Ishikawa (cell line): ENCODE data around the gene LAMA3.

Source experiments
- CREB1 ChIP-seq: IDR thresholded peaks from 2 replicates; pipeline ENCODE4 v1.6.1; 2012; ENCODE audit warnings: low read depth
- EP300 ChIP-seq: IDR thresholded peaks from 2 replicates; pipeline ENCODE4 v1.6.1; 2012; ENCODE audit warnings: borderline replicate concordance
- FOXM1 ChIP-seq: IDR thresholded peaks from 2 replicates; pipeline ENCODE4 v1.6.1; 2012; ENCODE audit warnings: low read depth, borderline replicate concordance
- REST ChIP-seq: IDR thresholded peaks from 2 replicates; pipeline ENCODE4 v1.6.1; 2012; ENCODE audit warnings: low read depth, mild to moderate bottlenecking
- YY1 ChIP-seq: IDR thresholded peaks from 2 replicates; pipeline ENCODE4 v1.6.1; 2012; ENCODE audit warnings: low read depth

GRCh38 chr18:23701017-23701416 lies 11.8 kb downstream of the LAMA3 start:
- TF ChIP-seq REST = no peak
- TF ChIP-seq EP300 = no peak
- TF ChIP-seq CREB1 = no peak
- no peak for TF ChIP-seq YY1
- TF ChIP-seq FOXM1 = no peak
